AG04449 (cell line): Measurements from ENCODE around the gene EDIL3.
A peak's percentile ranks its signal among the peaks of the same experiment; 100 is the strongest.

Experiments used
- CTCF ChIA-PET: fragments of 350-600 bp; formaldehyde crosslinking; extraction: SDS; loops from one replicate; lab custom pipeline; 2021; ENCODE audit warnings: antibody characterized with exemption; lab: Yijun Ruan, JAX
- POLR2A ChIA-PET: fragments of 400-600, 350-600 bp; formaldehyde crosslinking; extraction: SDS; loops from one replicate; lab custom pipeline; 2020; ENCODE audit warnings: antibody characterized with exemption, inconsistent platforms; lab: Yijun Ruan, JAX
- DNase-seq: peaks from one replicate; pipeline ENCODE4 v3.0.0-alpha.2; 2010; ENCODE audit warnings: low read depth, low spot score
- H3K4me3 ChIP-seq: 2 replicates; pipeline ENCODE4 v1.5.1; 2011; ENCODE audit warnings: low read depth, mild to moderate bottlenecking, control low read depth, low read length
- CTCF ChIP-seq: IDR thresholded peaks from one replicate; pipeline ENCODE4 v1.5.1; 2011; ENCODE audit warnings: mild to moderate bottlenecking, moderate library complexity, low read length, control low read depth, inconsistent platforms; ENCODE audit not compliant: insufficient read depth; ENCODE audit errors: missing control alignments

EDIL3 gene

DNA sequence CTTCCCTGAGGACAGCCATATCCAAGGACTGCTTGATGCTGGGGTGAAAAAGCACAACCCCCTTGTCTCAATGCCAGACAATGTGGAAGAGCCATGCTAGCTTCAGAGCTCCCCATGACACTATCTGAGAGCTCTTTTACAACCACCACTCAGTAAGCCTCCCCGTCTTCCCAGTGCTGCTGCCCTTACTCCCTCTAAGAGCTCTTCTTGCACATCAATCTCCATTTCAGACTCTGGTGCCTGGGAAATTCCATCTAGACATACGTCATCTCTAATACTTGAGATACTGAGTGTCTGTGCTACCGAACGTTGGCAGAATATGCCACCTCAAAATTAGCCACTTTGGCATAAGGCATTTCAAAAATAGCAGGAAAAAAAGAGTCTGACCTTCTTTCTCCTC, 94.5 kb downstream of the EDIL3 start:
- no peak overlapping the region for H3K4me3 ChIP-seq
- TF ChIP-seq CTCF, result no peak
- DNase-seq, result no peak
- CTCF ChIA-PET, result interaction anchor here (1.3 to 1.4 kb wide), 4 partner anchors 13 to 93 kb away, joined by 3 to 5 read pairs (median 3); no protein-coding TSS in a partner anchor
- POLR2A ChIA-PET, result interaction anchor here (0.9 kb wide), 1 partner anchor 11 kb away, joined by 3 read pairs; no protein-coding TSS in a partner anchor

GRCh38 chr5:84287951-84288350, 96.7 kb downstream of the EDIL3 start:
- peak; percentile 80 for DNase-seq
- POLR2A ChIA-PET, result no interaction called here

GRCh38 chr5:84286662-84287061, 98.0 kb downstream of the EDIL3 start:
- H3K4me3 ChIP-seq, result no peak overlapping the region
- no peak for DNase-seq
- ChIA-PET CTCF (no interaction called here), POLR2A (no interaction called here)
- TF ChIP-seq CTCF, result no peak

More at GRCh38 chr5:84287951-84288350, 96.7 kb downstream of the EDIL3 start:
- no peak for TF ChIP-seq CTCF
- no peak overlapping the region for H3K4me3 ChIP-seq
- CTCF ChIA-PET, result no interaction called here

GRCh38 chr5:84285641-84286637, 98.7 kb downstream of the EDIL3 start:
- DNase-seq, result no peak
- TF ChIP-seq CTCF, result no peak
- H3K4me3 ChIP-seq, result no peak overlapping the region
- ChIA-PET CTCF (interaction anchor here (0.8 kb wide), 1 partner anchor 11 kb away, joined by 3 read pairs; no protein-coding TSS in a partner anchor), POLR2A (no interaction called here)

- no peak for DNase-seq
- H3K4me3 ChIP-seq, result no peak overlapping the region
- ChIA-PET POLR2A (no interaction called here), CTCF (interaction anchor here (0.6 kb wide), 1 partner anchor 514 kb away, joined by 3 read pairs; no protein-coding TSS in a partner anchor)
- no peak for TF ChIP-seq CTCF
These were observed 103.3 kb downstream of the EDIL3 start for GRCh38 chr5:84281383-84281782.

- no peak overlapping the region for H3K4me3 ChIP-seq
- CTCF ChIA-PET, result interaction anchor here (0.8 kb wide), 1 partner anchor 352 kb away, joined by 3 read pairs; no protein-coding TSS in a partner anchor
- POLR2A ChIA-PET, result no interaction called here
- no peak for DNase-seq
- no peak for TF ChIP-seq CTCF
These were observed 105.4 kb downstream of the EDIL3 start for GRCh38 chr5:84279234-84279633.
